Activated CD4-positive, alpha-beta T cell treated with anti-CD3 and anti-CD28 coated beads, Interleukin-2, amount 50 U/mL, for 48 hours (primary cell): ENCODE data around the gene ZFYVE27.

ENCODE experiments used
- DNase-seq, 2 experiments: peaks; one replicate each; pipeline ENCODE4 v3.0.0-alpha.2; 2020

ZFYVE27 gene

DNA sequence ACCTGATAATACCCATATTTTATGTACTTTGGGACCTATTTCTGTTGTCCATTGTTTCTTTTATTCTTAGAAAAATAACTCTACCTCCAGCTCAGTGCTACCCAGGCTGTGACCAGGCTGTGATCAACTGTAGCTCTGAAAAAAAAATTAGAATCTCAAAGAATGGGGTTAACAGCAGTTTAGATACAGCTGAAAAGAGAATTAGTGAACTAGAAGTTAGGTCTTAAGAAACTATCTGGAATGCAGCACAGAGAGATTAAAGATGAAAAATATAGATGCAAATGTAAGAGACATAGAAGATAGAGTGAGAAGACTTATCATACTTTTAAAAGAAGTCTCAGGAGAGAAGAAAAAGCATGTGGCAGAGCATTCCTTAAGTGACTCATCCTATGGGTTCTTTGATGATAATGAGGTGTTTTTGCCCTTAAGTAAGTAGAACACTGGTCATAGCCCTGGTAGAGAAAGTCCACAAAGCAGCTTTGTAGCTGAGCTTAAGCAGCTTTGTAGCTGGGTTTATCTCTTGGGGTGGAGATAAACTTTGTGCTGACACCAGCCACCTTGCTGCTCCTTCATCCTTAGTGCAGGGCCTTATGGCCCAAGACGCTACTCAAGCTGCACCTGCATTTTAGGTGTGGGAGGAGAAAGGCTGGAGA lies 62.2 kb downstream of the ZFYVE27 start:
- DNase-seq, result no peak

DNA sequence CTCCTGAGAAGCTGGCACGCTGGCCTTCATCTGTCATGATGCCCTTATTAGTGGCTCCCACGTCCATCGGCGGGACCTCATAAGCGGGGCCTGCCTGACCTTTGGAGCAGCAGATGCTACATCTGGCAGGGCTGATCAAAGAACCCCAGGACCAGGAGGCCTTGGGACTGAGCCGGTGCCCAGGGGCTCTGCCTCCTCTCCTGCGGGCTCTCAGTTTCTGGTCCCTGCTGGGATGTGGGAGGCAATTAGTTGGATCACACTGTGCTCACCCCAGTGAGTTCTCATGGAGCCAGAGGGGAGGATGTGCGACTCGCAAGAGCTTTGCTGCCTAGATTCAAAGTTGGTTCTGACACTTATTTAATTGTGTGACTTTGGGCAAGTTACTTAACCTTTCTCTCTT lies 63.5 kb downstream of the ZFYVE27 start:
- no peak for DNase-seq

DNA sequence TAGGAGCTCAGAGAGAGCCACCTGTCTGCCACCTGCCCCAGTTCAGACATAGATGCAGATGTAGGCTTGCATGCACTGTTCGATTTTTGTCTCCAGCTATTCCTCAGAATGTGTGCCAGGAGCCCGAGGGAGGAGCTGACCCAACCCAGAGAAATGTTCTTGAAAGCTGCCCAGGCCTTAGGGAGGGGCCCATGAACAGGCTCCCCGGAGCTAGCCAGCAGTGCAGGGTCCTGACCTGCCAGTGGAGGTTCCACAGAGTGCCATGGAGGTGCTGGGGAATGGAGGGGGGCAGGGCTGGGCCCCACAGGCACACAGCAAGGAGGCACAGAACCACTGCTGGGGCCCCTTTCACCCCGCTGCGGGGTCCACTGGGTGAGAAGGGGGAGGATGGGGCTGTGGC lies 64.5 kb downstream of the ZFYVE27 start:
- DNase-seq, result no peak

DNA sequence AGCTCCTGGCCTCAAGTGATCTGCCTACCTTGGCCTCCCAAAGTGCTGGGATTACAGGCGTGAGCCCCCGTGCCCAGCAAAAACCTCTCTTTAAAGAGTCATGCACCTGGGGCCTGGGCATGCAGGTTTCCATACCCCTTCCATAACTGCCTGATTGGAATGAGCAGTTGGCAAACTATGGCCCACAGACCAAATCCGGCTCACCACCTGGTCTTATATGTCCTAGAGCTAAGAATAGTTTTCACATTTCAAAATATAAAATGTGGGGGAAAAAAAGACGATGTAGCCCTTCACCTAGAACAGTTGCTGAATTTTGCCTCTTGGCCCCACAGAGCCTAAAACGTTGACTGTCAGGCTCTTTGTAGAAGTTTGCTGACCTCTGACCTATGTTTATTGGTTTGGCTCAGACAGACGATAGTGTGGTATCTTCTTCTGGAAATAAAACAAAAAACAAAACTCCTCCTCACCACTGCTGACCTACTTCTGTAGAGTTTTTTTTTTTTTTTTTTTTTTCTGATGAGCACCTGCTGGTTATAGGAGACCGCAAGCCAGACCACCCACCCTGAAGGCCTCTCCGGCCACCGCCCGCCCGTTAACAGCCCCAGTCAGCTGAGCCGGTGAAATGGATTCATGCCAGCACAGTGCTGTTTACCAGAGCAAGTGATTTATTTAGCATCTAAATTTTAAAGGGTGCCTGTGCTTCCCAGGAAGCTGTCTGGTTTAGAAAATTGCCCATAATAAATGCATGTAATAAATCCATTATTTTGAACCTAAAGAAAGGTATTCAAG lies 68.4 kb downstream of the ZFYVE27 start:
- no peak for DNase-seq

DNA sequence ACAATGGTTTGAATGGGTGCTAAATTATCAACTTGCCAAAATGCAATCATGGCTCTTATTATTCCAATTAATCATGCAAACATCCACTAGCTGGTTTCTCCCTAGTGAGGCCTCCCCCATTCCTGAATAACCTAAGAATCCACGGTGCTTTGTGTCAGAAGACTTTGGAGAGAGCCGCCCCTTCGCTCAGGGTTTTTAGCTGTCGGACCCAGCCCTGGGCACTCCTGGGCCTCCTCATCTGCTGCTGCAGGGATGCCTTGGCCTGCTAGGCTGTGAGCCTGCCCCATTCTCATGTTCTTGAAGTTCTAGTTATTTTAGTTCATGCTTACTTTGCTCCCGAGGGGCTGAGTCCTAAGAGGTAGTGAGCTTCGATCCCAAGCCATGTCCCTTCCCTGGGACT lies 69.0 kb downstream of the ZFYVE27 start:
- DNase-seq, result no peak

DNA sequence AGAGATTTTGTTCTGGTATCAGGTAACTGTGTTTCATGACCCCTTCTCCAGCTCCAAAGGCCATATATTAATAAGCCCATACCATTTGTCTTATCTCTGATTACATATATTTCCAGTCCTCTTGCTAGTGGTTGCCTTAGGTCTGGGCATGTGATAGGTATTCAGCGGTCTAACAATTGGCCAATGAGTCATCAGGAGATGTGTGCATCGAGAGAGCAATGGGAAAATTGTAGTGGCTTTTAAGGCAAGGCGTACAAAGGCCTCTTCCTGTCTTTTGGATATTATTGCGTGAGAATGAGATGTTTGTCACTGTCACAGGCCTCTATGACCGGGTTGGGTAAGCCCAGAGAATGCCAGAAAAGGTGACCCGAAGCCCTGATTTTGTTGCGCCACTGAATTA lies 73.5 kb downstream of the ZFYVE27 start:
- no peak for DNase-seq
